GM12873 (cell line): ENCODE results near the gene NEK10.

Experiments
- TF ChIP-seq, protein P1 (sequence below): IDR thresholded peaks from 2 replicates; pipeline ENCODE4 v1.5.1; 2012; ENCODE audit warnings: low read depth, mild to moderate bottlenecking, moderate library complexity, low read length, control low read depth; ENCODE audit not compliant: insufficient read depth; ENCODE audit errors: missing control alignments

NEK10 gene

DNA sequence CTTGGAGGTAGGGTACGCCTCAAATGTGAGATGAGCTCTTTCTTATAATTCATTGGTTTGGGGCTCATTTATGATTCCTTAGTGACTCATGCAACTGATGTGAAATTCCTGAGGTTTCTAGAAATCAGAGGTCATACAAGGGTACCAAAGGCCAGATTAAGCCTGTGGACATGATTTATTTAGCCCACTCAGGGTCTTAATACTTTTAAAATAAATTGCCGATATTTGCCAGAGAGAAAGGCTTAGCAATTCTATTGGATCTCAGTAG is 289.0 kb downstream of the NEK10 start:
- TF ChIP-seq, protein P1, sequence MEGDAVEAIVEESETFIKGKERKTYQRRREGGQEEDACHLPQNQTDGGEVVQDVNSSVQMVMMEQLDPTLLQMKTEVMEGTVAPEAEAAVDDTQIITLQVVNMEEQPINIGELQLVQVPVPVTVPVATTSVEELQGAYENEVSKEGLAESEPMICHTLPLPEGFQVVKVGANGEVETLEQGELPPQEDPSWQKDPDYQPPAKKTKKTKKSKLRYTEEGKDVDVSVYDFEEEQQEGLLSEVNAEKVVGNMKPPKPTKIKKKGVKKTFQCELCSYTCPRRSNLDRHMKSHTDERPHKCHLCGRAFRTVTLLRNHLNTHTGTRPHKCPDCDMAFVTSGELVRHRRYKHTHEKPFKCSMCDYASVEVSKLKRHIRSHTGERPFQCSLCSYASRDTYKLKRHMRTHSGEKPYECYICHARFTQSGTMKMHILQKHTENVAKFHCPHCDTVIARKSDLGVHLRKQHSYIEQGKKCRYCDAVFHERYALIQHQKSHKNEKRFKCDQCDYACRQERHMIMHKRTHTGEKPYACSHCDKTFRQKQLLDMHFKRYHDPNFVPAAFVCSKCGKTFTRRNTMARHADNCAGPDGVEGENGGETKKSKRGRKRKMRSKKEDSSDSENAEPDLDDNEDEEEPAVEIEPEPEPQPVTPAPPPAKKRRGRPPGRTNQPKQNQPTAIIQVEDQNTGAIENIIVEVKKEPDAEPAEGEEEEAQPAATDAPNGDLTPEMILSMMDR: no peak

DNA sequence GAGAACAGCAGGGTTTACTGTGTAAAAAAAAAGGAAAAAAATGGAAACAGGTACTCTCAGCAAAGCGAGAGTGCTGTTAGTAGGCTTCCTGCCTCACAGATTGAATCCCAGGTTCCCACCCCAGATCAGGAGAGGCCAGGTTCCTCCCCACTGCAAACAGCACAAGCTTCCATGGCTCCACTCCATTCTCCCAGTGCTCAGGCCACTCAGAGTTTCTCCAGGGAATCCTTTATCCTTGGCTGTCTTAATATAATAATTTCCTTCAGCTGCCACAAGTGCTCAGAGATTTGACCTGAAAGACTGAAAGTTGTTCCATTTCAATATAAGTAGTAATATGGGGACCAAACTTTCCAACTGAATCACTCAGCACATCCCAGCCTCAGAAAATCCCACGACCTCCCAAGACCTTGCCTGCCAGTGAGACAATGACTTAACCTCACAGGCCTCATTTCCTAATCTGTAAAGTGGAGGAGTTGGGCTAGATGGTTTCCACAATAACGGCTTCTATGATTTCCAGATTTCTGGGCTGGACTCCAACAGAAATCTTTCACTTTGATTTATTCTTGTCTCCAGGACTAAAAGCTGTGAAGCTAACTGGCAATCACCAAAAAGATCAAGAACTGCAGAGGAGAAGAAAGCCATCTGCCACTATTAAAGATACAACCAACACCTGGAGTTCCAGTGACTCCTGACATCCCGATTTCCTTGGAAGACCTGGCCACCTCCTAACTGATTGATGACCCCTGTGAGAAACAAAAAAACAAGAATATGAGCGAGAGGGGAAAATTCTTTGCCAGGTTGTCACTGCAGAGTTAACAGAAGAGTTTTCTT is 289.5 kb downstream of the NEK10 start:
- TF ChIP-seq, protein P1: no peak

DNA sequence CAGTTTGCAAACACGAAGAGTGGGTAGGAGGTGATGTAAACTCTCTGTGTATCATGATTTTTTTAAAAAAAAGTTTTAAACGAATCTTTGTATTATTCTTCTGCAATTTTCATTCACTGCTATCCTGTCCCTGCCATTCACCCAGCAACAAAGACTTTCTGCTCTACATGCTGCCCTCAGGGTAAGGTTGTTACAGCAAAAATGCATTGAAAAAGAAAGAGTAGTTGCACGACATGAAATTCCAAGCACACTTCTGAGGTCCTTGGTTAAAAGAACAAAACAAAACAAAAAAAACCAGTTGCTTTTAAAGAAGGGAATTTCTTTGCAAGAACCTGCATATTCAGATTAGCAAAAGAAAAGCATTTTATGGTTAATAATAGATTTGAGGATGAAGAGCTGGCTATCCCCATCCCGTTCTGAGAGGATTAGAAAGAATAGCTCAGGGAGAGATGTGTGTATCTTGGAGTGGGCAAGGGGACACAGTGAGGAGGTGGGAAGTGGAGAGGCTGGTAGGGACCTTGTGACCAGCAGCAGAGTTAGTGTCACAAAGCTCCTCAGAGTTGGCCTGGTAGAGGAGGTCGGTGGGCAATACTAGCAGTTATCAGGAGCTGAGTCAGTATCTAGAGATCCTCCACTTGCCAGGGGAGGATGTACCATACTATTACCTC is 290.8 kb downstream of the NEK10 start:
- TF ChIP-seq, protein P1: no peak

DNA sequence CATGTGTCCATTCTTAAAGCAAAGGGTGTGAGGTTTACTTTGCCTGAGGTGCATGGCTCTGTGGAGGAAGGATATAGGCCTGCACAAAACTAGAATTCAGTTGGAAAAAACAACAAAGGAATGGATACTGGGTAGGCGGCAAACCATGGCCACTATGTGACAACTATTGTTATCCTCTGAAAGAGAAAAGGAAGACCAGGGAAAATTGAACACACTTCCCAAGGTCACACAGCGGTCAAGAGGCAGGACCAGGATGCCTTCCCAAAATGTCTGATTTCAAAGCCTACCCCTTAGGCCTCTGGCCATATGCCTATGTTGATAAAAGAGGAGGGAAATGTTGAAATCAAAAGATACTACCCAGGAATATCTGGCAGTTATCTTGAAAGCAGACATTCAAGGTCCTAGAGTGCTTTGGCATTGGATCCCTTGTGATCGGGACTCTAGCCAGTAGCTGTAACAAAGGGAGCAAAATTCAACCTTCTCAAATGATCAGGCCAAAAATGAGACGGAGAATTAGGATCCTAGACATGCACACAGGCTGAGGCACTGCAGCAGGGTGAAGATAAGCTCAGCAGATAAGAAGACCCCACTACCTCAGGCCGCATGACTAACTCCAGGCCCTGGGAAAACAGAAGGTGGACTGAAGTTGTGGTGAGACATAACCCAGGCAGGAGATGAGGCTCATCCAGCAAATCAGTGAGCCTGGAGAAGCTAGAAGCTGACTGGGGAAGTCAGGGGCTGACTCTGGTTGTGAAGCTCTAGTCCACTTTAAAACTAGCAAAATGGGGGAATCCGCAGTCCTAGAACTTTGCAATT is 292.2 kb downstream of the NEK10 start:
- TF ChIP-seq, protein P1: no peak

DNA sequence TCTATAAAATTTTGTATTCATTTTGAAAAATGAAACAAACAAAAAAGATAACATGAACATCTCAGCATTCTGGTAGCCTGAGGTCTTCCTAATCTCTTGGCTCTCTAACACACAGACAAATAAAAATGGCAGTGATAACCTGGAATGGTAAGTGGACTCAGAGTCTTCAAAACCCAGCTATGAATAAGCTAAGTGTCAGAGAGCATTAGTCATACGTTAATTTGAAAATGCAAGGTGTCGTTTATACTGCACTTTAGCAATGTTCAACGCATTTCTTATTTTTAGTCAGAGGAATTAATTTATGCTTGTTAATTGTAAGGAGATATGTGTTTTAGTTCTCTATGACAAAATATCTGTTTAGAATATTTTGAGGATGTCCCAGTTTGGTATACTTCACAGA is 294.3 kb downstream of the NEK10 start:
- TF ChIP-seq, protein P1: no peak

DNA sequence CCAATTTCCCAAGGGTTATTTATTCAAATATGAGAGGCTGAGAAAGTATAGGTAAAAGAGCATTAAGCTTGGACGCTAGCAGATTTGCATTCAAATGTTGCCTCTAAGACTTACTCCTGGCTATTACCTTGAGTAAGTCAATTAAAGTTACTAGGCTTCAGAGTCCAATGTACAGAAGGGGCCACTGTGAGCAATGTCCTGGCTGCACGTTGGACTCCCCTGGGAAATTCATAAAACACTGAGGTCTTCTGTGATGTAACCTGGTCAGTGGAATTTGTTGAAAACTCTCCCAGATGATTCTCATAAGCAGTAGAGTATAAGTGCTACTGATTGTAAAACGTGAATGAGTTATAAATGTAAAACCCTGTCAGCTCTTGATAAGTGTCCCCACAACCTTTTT is 295.3 kb downstream of the NEK10 start:
- TF ChIP-seq, protein P1: no peak
